Measurements from ENCODE around the gene PUM2.

The PUM2 gene

DNA sequence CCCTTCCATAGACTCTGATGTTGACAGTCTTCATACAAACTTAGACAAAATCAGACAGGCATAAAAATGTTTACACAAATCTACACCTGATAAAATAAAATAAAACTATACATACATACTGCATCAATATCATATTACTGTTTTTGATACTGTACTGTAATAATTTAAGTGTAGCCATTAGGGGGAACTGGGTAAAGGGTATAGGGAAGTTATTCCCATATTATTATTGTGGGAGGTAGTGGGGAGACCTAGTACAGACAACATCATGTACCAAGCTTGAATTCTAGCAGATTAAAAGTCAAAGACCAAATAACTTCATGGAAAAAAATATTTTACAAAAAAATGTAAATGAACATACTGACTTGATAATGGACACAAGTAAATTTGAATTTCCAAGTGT is 43.3 kb downstream of the PUM2 start:
- H3K27ac ChIP-seq (ENCODE audit: low read length): no peak overlapping the region
- H3K9me3 ChIP-seq (replicated peaks; ENCODE audit: insufficient read depth, low read length): no peaks in the 10 kb centered on the region
- no peak overlapping the region for H3K4me2 ChIP-seq (ENCODE audit: low read depth, low read length)
- no peaks in the 10 kb centered on the region for H3K27me3 ChIP-seq (replicated peaks; ENCODE audit: insufficient read depth, low read length)
- H3K9ac ChIP-seq (ENCODE audit: low read length): no peak overlapping the region
- peaks cover 100% of the 10 kb centered on the region for H3K79me2 ChIP-seq (ENCODE audit: low read length)
- no peaks in the 10 kb centered on the region for H3K9me2 ChIP-seq (replicated peaks; ENCODE audit: insufficient read depth, low read length)
- DNase-seq: no peak
- H3K4me3 ChIP-seq (ENCODE audit: low read length): no peak overlapping the region
- TF ChIP-seq, protein P1, sequence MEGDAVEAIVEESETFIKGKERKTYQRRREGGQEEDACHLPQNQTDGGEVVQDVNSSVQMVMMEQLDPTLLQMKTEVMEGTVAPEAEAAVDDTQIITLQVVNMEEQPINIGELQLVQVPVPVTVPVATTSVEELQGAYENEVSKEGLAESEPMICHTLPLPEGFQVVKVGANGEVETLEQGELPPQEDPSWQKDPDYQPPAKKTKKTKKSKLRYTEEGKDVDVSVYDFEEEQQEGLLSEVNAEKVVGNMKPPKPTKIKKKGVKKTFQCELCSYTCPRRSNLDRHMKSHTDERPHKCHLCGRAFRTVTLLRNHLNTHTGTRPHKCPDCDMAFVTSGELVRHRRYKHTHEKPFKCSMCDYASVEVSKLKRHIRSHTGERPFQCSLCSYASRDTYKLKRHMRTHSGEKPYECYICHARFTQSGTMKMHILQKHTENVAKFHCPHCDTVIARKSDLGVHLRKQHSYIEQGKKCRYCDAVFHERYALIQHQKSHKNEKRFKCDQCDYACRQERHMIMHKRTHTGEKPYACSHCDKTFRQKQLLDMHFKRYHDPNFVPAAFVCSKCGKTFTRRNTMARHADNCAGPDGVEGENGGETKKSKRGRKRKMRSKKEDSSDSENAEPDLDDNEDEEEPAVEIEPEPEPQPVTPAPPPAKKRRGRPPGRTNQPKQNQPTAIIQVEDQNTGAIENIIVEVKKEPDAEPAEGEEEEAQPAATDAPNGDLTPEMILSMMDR (IDR thresholded peaks at IDR 0.05; ENCODE audit: low read length): no peak
- TF ChIP-seq EZH2 (optimal IDR thresholded peaks at IDR 0.05; ENCODE audit: low read depth, low read length) (no peak), EZH2phosphoT487 (IDR thresholded peaks at IDR 0.05; ENCODE audit: low read length) (no peak)
- H3K36me3 ChIP-seq (replicated peaks; ENCODE audit: insufficient read depth, low read length): peaks cover 15% of the 10 kb centered on the region; the same call in 1 of the 2 replicates
- H3F3A ChIP-seq (ENCODE audit: insufficient read depth, low read length): 0 out of 2 replicates have a peak, but pooled peaks cover 4% of the 10 kb centered on the region
- H2AFZ ChIP-seq (ENCODE audit: low read length): no peak overlapping the region
- H4K20me1 ChIP-seq (ENCODE audit: insufficient read depth, low read length): peaks cover 6% of the 10 kb centered on the region; the same call in 1 of the 2 replicates
- H3K4me1 ChIP-seq (ENCODE audit: low read length): no peaks in the 10 kb centered on the region

DNA sequence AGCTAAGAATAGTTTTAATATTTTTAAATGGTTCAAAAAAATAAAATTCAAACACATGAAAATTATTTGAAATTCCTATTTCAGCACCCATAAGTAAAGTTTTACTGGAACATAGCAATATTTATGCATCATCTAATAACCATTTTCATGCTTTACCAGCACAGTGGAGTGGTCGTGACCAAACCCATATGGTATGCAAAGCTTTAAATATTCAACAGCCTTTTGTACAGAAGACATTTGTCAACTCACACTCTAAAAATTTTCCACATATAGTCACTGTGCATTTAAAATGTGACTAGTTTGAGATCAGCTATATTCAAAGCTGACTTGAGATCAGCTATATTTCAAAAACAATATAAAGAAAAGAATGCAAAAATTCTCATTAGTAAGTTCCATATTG is 46.2 kb downstream of the PUM2 start:
- Histone ChIP-seq H3K9me2 (replicated peaks; ENCODE audit: insufficient read depth, low read length) (no peaks in the 10 kb centered on the region), H3K4me2 (ENCODE audit: low read depth, low read length) (no peak overlapping the region), H3K4me3 (ENCODE audit: low read length) (no peak overlapping the region), H3K9ac (ENCODE audit: low read length) (no peak overlapping the region), H3K4me1 (ENCODE audit: low read length) (no peaks in the 10 kb centered on the region), H3F3A (ENCODE audit: insufficient read depth, low read length) (0 out of 2 replicates have a peak, but pooled peaks cover 4% of the 10 kb centered on the region), H3K27ac (ENCODE audit: low read length) (no peak overlapping the region), H4K20me1 (ENCODE audit: insufficient read depth, low read length) (0 out of 2 replicates have a peak, but pooled peaks cover 2% of the 10 kb centered on the region), H3K36me3 (replicated peaks; ENCODE audit: insufficient read depth, low read length) (peaks cover 10% of the 10 kb centered on the region; the same call in 1 of the 2 replicates), H2AFZ (ENCODE audit: low read length) (no peak overlapping the region), H3K79me2 (ENCODE audit: low read length) (peaks cover 97% of the 10 kb centered on the region), H3K9me3 (replicated peaks; ENCODE audit: insufficient read depth, low read length) (no peaks in the 10 kb centered on the region), H3K27me3 (replicated peaks; ENCODE audit: insufficient read depth, low read length) (no peaks in the 10 kb centered on the region)
- TF ChIP-seq EZH2 (optimal IDR thresholded peaks at IDR 0.05; ENCODE audit: low read depth, low read length): no peak
- TF ChIP-seq, protein P1 (IDR thresholded peaks at IDR 0.05; ENCODE audit: low read length): no peak
- DNase-seq: no peak

DNA sequence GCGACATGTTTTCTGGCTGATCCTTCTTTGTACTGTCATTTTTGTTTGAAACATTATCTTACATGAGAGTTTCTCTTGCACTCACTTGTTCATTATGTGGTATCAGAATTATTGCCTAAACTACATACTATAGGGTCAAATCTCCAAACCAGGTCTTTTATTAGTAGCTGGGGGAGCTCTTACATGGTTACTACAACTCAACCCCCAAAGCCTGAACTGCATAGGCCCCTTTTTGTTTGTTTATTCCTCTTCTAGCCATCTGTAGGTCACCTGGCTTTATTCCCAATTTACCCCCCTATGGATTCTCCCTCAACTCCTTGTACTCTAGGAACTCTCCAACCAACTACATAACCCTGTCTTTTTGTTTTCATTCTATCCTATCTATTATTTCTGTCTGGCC is 46.7 kb downstream of the PUM2 start:
- Histone ChIP-seq H3F3A (ENCODE audit: insufficient read depth, low read length) (0 out of 2 replicates have a peak, but pooled peaks cover 6% of the 10 kb centered on the region), H3K36me3 (replicated peaks; ENCODE audit: insufficient read depth, low read length) (peaks cover 10% of the 10 kb centered on the region; the same call in 1 of the 2 replicates), H3K9me2 (replicated peaks; ENCODE audit: insufficient read depth, low read length) (no peaks in the 10 kb centered on the region), H3K9me3 (replicated peaks; ENCODE audit: insufficient read depth, low read length) (no peaks in the 10 kb centered on the region), H3K4me1 (ENCODE audit: low read length) (0 out of 2 replicates have a peak, but pooled peaks cover 2% of the 10 kb centered on the region), H3K27me3 (replicated peaks; ENCODE audit: insufficient read depth, low read length) (no peaks in the 10 kb centered on the region), H2AFZ (ENCODE audit: low read length) (no peak overlapping the region), H4K20me1 (ENCODE audit: insufficient read depth, low read length) (no peaks in the 10 kb centered on the region), H3K79me2 (ENCODE audit: low read length) (peaks cover 97% of the 10 kb centered on the region), H3K27ac (ENCODE audit: low read length) (no peak overlapping the region), H3K4me2 (ENCODE audit: low read depth, low read length) (no peak overlapping the region), H3K4me3 (ENCODE audit: low read length) (no peak overlapping the region), H3K9ac (ENCODE audit: low read length) (no peak overlapping the region)
- no peak for DNase-seq
- TF ChIP-seq EZH2 (optimal IDR thresholded peaks at IDR 0.05; ENCODE audit: low read depth, low read length): no peak
- TF ChIP-seq, protein P1 (IDR thresholded peaks at IDR 0.05; ENCODE audit: low read length): no peak
- TF ChIP-seq EZH2phosphoT487 (IDR thresholded peaks at IDR 0.05; ENCODE audit: low read length): no peak

Data from MM.1S (cell line).